ENCODE measurements around the gene ANKS6. TPM values are rescaled to one million over a fixed set of nuclear protein-coding genes. Genes with fewer than 3 reads are reported as not detected.

ANKS6 gene
- total RNA-seq, 2 donors from 2014 or later = 19.5 to 22.0 TPM

GRCh38 chr9:98832768-98833089 lies 36.4 kb upstream of the ANKS6 start:
- Histone ChIP-seq H3K9me3 (no peaks in the 10 kb centered on the region), H3K36me3 (no peaks in the 10 kb centered on the region), H3K27me3 (no peaks in the 10 kb centered on the region), H3K4me3 (no peak overlapping the region), H3K9ac (ENCODE audit: low read depth in 2 of 2, low read length in 2 of 2) (no peak overlapping the region), H3K27ac (no peak overlapping the region), H3K4me1 (no peaks in the 10 kb centered on the region)
- no peak for TF ChIP-seq CTCF (IDR thresholded peaks at IDR 0.05)
- DNase-seq = no peak
- intact Hi-C loops (cut with DNase I) = no loop called here

DNA sequence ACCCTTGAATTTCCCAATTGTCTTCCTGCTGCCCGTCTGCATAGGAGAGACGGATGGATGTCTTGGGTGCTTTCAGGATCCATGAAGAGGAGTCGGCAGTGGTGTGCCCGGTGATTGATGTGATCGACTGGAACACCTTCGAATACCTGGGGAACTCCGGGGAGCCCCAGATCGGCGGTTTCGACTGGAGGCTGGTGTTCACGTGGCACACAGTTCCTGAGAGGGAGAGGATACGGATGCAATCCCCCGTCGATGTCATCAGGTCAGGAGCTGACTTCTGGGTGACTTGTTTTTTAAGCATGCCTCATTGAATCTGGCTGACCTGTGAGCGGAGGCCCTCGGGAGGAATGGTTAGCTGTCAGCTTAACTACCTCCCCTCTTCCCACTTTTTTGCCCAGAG lies 35.3 kb upstream of the ANKS6 start:
- no peak for DNase-seq
- no peaks in the 10 kb centered on the region for H3K9me3 ChIP-seq
- H3K9ac ChIP-seq (ENCODE audit: low read depth in 2 of 2, low read length in 2 of 2) = no peak overlapping the region
- H3K4me3 ChIP-seq = no peak overlapping the region
- H3K36me3 ChIP-seq = no peaks in the 10 kb centered on the region
- no peaks in the 10 kb centered on the region for H3K27me3 ChIP-seq
- no peak overlapping the region for H3K27ac ChIP-seq
- no peaks in the 10 kb centered on the region for H3K4me1 ChIP-seq
- intact Hi-C loops (cut with DNase I) = no loop called here
- no peak for TF ChIP-seq CTCF (IDR thresholded peaks at IDR 0.05)

DNA sequence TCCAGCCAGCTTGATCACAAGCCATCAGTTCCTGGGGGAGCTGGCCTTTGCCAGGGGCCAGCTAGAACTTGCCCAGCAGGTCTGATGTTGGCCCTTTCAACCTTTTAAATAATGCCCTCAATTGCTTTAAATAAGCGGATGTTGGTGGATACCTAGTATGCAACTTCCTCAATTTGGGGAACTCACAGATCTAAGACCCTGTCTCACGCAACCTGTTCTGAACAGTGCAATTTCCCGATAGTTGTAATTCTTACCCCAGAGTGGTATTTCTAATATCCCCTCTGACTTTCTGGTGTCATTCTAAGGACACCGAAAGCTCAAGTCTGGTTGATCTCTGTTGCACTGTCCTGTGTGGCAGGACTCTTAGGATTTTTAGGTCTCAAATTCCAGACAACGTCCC lies 34.2 kb upstream of the ANKS6 start:
- Histone ChIP-seq H3K27ac (no peak overlapping the region), H3K4me3 (no peak overlapping the region), H3K27me3 (no peaks in the 10 kb centered on the region), H3K9me3 (no peaks in the 10 kb centered on the region), H3K36me3 (no peaks in the 10 kb centered on the region), H3K9ac (ENCODE audit: low read depth in 2 of 2, low read length in 2 of 2) (no peak overlapping the region), H3K4me1 (no peaks in the 10 kb centered on the region)
- intact Hi-C loops (cut with DNase I) = no loop called here
- no peak for TF ChIP-seq CTCF (IDR thresholded peaks at IDR 0.05)
- DNase-seq = no peak

- intact Hi-C loops (cut with DNase I) = no loop called here
- Histone ChIP-seq H3K9me3 (no peaks in the 10 kb centered on the region), H3K27me3 (no peaks in the 10 kb centered on the region), H3K27ac (no peak overlapping the region), H3K4me1 (no peaks in the 10 kb centered on the region), H3K36me3 (no peaks in the 10 kb centered on the region), H3K4me3 (no peak overlapping the region), H3K9ac (ENCODE audit: low read depth in 2 of 2, low read length in 2 of 2) (no peak overlapping the region)
- no peak for TF ChIP-seq CTCF (IDR thresholded peaks at IDR 0.05)
- no peak for DNase-seq
These were observed 33.4 kb upstream of the ANKS6 start for GRCh38 chr9:98829766-98830165.

DNA sequence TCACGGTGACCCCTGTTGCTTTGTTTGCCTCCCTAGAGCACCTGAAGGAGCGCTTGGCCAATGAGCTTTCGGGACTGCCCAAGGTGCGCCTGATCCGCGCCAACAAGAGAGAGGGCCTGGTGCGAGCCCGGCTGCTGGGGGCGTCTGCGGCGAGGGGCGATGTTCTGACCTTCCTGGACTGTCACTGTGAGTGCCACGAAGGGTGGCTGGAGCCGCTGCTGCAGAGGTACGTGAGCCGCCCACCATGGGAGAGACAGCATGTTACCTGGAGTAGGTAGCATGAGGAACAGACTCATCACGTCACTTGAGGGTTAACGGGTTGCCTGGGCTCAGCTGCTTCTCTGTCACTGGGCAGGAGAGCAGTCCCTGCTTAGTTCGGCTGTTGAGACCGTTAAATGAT lies 30.4 kb upstream of the ANKS6 start:
- H3K27ac ChIP-seq = no peak overlapping the region
- no peak overlapping the region for H3K4me3 ChIP-seq
- H3K36me3 ChIP-seq = no peaks in the 10 kb centered on the region
- no peak overlapping the region for H3K9ac ChIP-seq (ENCODE audit: low read depth in 2 of 2, low read length in 2 of 2)
- no peaks in the 10 kb centered on the region for H3K9me3 ChIP-seq
- no peaks in the 10 kb centered on the region for H3K27me3 ChIP-seq
- no peaks in the 10 kb centered on the region for H3K4me1 ChIP-seq
- no peak for TF ChIP-seq CTCF (IDR thresholded peaks at IDR 0.05)
- intact Hi-C loops (cut with DNase I) = no loop called here
- no peak for DNase-seq

- intact Hi-C loops (cut with DNase I) = no loop called here
- no peaks in the 10 kb centered on the region for H3K9me3 ChIP-seq
These were observed 29.1 kb upstream of the ANKS6 start for GRCh38 chr9:98825414-98825813.

More at GRCh38 chr9:98825414-98825813, 29.1 kb upstream of the ANKS6 start:
- Histone ChIP-seq H3K27ac (no peak overlapping the region), H3K27me3 (no peaks in the 10 kb centered on the region), H3K4me1 (no peaks in the 10 kb centered on the region), H3K36me3 (no peaks in the 10 kb centered on the region), H3K9ac (ENCODE audit: low read depth in 2 of 2, low read length in 2 of 2) (no peak overlapping the region), H3K4me3 (no peak overlapping the region)
- TF ChIP-seq CTCF (IDR thresholded peaks at IDR 0.05) = no peak
- DNase-seq = no peak

All from colonic mucosa (tissue), 4 donors.